Natural killer cell (primary cell): ENCODE measurements around the gene EFHD1. TPM values are rescaled to one million over a fixed set of nuclear protein-coding genes. Genes with fewer than 3 reads are reported as not detected.
"Not testable (repeated sequence)": the region's sequence is repeated elsewhere in the genome, so short reads cannot be mapped to it uniquely, and the experiment has no call there.

Experiments
- ATAC-seq, 3 donors: fragments of 150-1000 bp in 2 of 3; fragments of 200-7000 bp in 1 of 3; cut with Tn5 transposase; 1 replicate in 1 of 3; 2 replicates in 2 of 3; pipeline ENCODE4 v1.10.0; 2021; ENCODE audit warnings: mild to moderate bottlenecking in 2 of 3, moderate library complexity in 2 of 3
- DNase-seq, 2 donors: peaks; one replicate each; pipeline versions ENCODE4 v3.0.0 to v3.0.0-alpha.2; 2013 to 2021; ENCODE audit warnings: mixed read lengths in 1 of 2
- H3K27ac ChIP-seq: one replicate; pipeline ENCODE4 v1.5.1; 2013; ENCODE audit warnings: mild to moderate bottlenecking, low read length
- H3K27me3 ChIP-seq: one replicate; pipeline ENCODE4 v1.6.1; 2013; ENCODE audit warnings: low read length; ENCODE audit not compliant: control insufficient read depth, insufficient read depth
- H3K36me3 ChIP-seq: one replicate; pipeline ENCODE4 v1.6.1; 2013; ENCODE audit warnings: low read length; ENCODE audit not compliant: control insufficient read depth, insufficient read depth
- H3K4me1 ChIP-seq: one replicate; pipeline ENCODE4 v1.6.1; 2013; ENCODE audit warnings: low read length; ENCODE audit not compliant: control insufficient read depth, insufficient read depth
- H3K4me3 ChIP-seq: one replicate; pipeline ENCODE4 v1.5.1; 2013; ENCODE audit warnings: low read length
- H3K9me3 ChIP-seq: one replicate; pipeline ENCODE4 v1.6.1; 2013; ENCODE audit warnings: low read length; ENCODE audit not compliant: control insufficient read depth, insufficient read depth
- H3K27ac Mint-ChIP-seq, 2 donors: one replicate each; pipeline ENCODE4 v1.8.0; 2022; ENCODE audit warnings: mild to moderate bottlenecking in 2 of 2, mixed read lengths in 2 of 2, moderate library complexity in 1 of 2
- H3K27me3 Mint-ChIP-seq, 2 donors: one replicate each; pipeline ENCODE4 v1.8.0; 2022; ENCODE audit warnings: low read depth in 2 of 2, mixed read lengths in 2 of 2
- H3K36me3 Mint-ChIP-seq: one replicate; pipeline ENCODE4 v1.8.0; 2022; ENCODE audit warnings: mixed read lengths
- H3K4me1 Mint-ChIP-seq, 2 donors: one replicate each; pipeline ENCODE4 v1.8.0; 2022; ENCODE audit warnings: mixed read lengths in 2 of 2
- H3K4me3 Mint-ChIP-seq: one replicate; pipeline ENCODE4 v1.8.0; 2022; ENCODE audit warnings: mild to moderate bottlenecking, moderate library complexity, mixed read lengths
- H3K9me3 Mint-ChIP-seq, 2 donors: one replicate each; pipeline ENCODE4 v1.8.0; 2022; ENCODE audit warnings: mixed read lengths in 2 of 2
- WGBS: methylation state at CpG from one replicate; pipeline ENCODE4 v1.1.7; 2013; ENCODE audit warnings: missing lambda C conversion rate; ENCODE audit not compliant: insufficient coverage; 5-methylcytosine and 5-hydroxymethylcytosine counted together
- intact Hi-C: fragments of 100-400 bp; cut with micrococcal nuclease; formaldehyde crosslinking; loops from one replicate; pipeline ENCODE4 v1.14.2; 2022
- total RNA-seq, 4 donors: library from RNA; stranded (reverse); fragments of 120-200 nt in 1 of 4; gene quantifications; one replicate each; pipeline versions ENCODE4 v1.2.3 to v1.2.4, GENCODE V29; 2013 to 2022
- TF ChIP-seq, protein P1 (sequence below): fragments of 200-600 bp; IDR thresholded peaks from one replicate; pipeline ENCODE4 v1.8.0; 2022; ENCODE audit warnings: antibody characterized with exemption

Gene EFHD1
- total RNA-seq, 3 donors from 2014 or later (not counting 1 experiment from before 2014, with no cell fraction given), result 0.58 TPM; not detected in 2

DNA sequence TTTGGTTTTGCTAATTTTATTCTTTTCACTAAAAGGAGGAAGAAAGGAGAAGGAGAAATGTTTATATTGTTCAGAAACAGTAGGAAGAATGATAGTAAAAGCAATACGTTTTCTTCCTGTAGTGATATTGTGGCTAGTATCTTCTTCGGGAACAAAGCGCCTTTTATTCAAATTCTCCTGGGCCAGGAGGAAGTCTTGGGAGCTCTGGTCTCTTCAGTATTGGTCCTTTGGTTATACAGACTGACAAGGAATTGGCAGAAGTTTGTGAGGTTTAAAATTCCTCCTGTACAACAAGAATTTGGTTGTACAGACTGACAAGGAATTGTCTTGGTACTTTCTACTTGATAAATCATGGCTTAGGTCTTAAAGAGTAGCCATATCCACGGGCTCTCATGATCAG lies 73.7 kb downstream of the EFHD1 start:
- Histone ChIP-seq H3K4me1 (no peaks in the 10 kb centered on the region), H3K27me3 (no peaks in the 10 kb centered on the region), H3K4me3 (no peak overlapping the region), H3K36me3 (peaks cover 26% of the 10 kb centered on the region), H3K27ac (no peak overlapping the region), H3K9me3 (no peaks in the 10 kb centered on the region)
- Mint-ChIP-seq H3K4me3 (no peak overlapping the region), H3K9me3 (no peaks in the 10 kb centered on the region), H3K36me3 (no peaks in the 10 kb centered on the region), H3K27ac (no peak overlapping the region), H3K27me3 (no peaks in the 10 kb centered on the region), H3K4me1 (peaks cover 10 to 13% of the 10 kb centered on the region in 2 donors)
- ATAC-seq (no peak), DNase-seq (no peak)
- intact Hi-C loops, result no loop called here
- WGBS, result 100% methylated on average over 4 of the region's 4 CpGs
- TF ChIP-seq, protein P1, sequence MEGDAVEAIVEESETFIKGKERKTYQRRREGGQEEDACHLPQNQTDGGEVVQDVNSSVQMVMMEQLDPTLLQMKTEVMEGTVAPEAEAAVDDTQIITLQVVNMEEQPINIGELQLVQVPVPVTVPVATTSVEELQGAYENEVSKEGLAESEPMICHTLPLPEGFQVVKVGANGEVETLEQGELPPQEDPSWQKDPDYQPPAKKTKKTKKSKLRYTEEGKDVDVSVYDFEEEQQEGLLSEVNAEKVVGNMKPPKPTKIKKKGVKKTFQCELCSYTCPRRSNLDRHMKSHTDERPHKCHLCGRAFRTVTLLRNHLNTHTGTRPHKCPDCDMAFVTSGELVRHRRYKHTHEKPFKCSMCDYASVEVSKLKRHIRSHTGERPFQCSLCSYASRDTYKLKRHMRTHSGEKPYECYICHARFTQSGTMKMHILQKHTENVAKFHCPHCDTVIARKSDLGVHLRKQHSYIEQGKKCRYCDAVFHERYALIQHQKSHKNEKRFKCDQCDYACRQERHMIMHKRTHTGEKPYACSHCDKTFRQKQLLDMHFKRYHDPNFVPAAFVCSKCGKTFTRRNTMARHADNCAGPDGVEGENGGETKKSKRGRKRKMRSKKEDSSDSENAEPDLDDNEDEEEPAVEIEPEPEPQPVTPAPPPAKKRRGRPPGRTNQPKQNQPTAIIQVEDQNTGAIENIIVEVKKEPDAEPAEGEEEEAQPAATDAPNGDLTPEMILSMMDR, result no peak

DNA sequence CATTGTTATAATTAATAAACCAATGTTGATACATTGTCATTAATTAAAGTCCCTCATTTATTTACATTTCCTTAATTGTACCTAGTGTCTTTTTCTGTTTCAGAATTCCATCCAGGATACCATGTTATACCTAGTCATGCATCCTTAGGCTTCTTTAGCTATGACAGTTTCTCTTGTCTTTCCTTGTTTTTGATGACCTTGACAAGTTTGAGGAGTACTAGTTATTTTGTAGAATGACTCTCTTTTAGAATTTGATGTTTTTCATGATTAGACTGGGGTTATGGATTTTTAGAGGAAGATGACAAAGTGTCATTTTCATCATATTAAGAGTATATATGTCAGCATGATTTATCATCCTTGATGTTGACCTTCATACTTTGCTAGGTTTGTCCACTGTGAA lies 80.1 kb downstream of the EFHD1 start:
- peaks cover 23% of the 10 kb centered on the region for H3K36me3 ChIP-seq

DNA sequence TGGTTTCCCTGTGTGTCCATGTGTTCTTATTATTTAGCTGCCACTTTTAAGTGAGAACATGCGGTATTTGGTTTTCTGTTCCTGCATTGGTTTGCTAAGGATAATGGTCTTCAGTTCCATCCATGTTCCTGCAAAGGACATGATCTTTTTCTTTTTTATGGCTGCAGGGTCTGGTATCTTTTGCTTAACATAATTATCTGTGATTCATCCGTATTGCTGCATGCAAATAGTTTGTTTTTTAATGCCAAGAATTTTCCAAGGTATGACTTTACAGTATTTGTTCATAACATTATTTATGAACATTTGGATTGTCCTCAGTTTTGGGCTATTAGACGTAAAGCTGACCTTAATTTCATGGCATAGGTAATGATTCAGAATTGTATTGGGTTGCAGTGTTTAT lies 81.6 kb downstream of the EFHD1 start:
- TF ChIP-seq, protein P1, result no peak
- Mint-ChIP-seq H3K36me3 (no peaks in the 10 kb centered on the region), H3K27me3 (no peaks in the 10 kb centered on the region), H3K27ac (no peak overlapping the region), H3K4me1 (peaks cover 27 to 34% of the 10 kb centered on the region in 2 donors), H3K4me3 (no peak overlapping the region), H3K9me3 (no peaks in the 10 kb centered on the region)
- Histone ChIP-seq H3K36me3 (peaks cover 24% of the 10 kb centered on the region), H3K9me3 (no peaks in the 10 kb centered on the region), H3K4me3 (no peak overlapping the region), H3K27ac (no peak overlapping the region), H3K27me3 (no peaks in the 10 kb centered on the region), H3K4me1 (no peaks in the 10 kb centered on the region)
- intact Hi-C loops, result no loop called here
- WGBS, result 100% methylated on average over 2 of the region's 3 CpGs
- ATAC-seq (no peak), DNase-seq (no peak)

More for the DNA sequence above, 80.1 kb downstream of the EFHD1 start:
- H3K36me3 Mint-ChIP-seq, result no peaks in the 10 kb centered on the region
- no peaks in the 10 kb centered on the region for H3K27me3 ChIP-seq
- no peak overlapping the region for H3K27ac ChIP-seq
- H3K27me3 Mint-ChIP-seq, result no peaks in the 10 kb centered on the region
- no peaks in the 10 kb centered on the region for H3K9me3 Mint-ChIP-seq
- no peak overlapping the region for H3K4me3 Mint-ChIP-seq
- no peak for ATAC-seq
- H3K4me1 Mint-ChIP-seq, result peaks cover 23 to 24% of the 10 kb centered on the region in 2 donors
- H3K4me1 ChIP-seq, result no peaks in the 10 kb centered on the region
- DNase-seq, result no peak
- H3K9me3 ChIP-seq, result no peaks in the 10 kb centered on the region
- TF ChIP-seq, protein P1, result no peak
- H3K4me3 ChIP-seq, result no peak overlapping the region
- intact Hi-C loops, result no loop called here
- H3K27ac Mint-ChIP-seq, result no peak overlapping the region

DNA sequence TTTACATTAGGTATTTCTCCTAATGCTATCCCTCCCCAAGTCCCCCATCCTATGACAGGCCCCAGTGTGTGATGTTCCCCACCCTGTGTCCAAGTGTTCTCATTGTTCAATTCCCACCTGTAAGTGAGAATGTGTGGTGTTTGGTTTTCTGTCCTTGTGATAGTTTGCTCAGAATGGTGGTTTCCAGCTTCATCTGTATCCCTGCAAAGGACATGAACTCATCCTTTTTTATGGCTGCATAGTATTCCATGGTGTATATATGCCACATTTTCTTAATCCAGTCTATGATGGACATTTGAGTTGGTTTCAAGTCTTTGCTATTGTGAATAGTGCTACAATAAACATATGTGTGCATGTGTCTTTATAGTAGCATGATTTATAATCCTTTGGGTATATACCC lies 86.7 kb downstream of the EFHD1 start:
- H3K27ac Mint-ChIP-seq, H3K4me3 Mint-ChIP-seq, ATAC-seq, H3K27me3 Mint-ChIP-seq, H3K4me3 ChIP-seq, intact Hi-C loops, H3K9me3 ChIP-seq, H3K27ac ChIP-seq, H3K27me3 ChIP-seq, H3K36me3 Mint-ChIP-seq, H3K9me3 Mint-ChIP-seq, DNase-seq: not testable (repeated sequence)
- Histone ChIP-seq H3K4me1 (peaks cover 14% of the 10 kb centered on the region), H3K36me3 (peaks cover 13% of the 10 kb centered on the region)
- peaks cover 45 to 54% of the 10 kb centered on the region in 2 donors for H3K4me1 Mint-ChIP-seq
